ENCODE data around the gene F13B. TPM values are rescaled to one million over a fixed set of nuclear protein-coding genes. Genes with fewer than 3 reads are reported as not detected.

The F13B gene
- total RNA-seq, 1 experiment from 2014 or later, result not detected

DNA sequence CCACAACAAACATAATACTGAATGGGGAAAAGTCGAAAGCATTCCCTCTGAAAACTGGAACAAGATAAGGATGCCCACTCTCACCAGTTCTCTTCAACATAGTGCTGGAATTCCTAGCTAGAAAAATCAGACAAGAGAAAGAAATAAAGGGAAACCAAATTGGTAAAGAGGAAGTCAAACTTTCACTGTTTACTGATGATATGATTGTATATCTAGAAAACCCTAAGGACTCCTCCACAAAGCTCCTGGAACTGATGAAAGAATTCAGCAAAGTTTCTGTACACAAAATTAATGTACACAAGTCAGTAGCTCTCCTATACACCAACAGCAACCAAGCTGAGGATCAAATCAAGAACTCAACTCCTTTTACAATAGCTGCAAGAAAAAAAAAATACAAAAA lies 6.9 kb upstream of the F13B start:
- ChIA-PET CTCF (no interaction called here), POLR2A (no interaction called here), RAD21 (ENCODE audit: low non-redundant PET in 1 of 2, low total read pairs in 2 of 2, uncharacterized antibody in 2 of 2, unreplicated experiment in 2 of 2) (no interaction called here)
- no peak overlapping the region for H3K4me3 ChIP-seq (replicated peaks in 1 of 2; ENCODE audit: low read depth in 1 of 2, low read length in 2 of 2)
- no peak for TF ChIP-seq CEBPB (IDR thresholded peaks at IDR 0.05; ENCODE audit: low read depth)
- TF ChIP-seq, protein P1, sequence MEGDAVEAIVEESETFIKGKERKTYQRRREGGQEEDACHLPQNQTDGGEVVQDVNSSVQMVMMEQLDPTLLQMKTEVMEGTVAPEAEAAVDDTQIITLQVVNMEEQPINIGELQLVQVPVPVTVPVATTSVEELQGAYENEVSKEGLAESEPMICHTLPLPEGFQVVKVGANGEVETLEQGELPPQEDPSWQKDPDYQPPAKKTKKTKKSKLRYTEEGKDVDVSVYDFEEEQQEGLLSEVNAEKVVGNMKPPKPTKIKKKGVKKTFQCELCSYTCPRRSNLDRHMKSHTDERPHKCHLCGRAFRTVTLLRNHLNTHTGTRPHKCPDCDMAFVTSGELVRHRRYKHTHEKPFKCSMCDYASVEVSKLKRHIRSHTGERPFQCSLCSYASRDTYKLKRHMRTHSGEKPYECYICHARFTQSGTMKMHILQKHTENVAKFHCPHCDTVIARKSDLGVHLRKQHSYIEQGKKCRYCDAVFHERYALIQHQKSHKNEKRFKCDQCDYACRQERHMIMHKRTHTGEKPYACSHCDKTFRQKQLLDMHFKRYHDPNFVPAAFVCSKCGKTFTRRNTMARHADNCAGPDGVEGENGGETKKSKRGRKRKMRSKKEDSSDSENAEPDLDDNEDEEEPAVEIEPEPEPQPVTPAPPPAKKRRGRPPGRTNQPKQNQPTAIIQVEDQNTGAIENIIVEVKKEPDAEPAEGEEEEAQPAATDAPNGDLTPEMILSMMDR (IDR thresholded peaks at IDR 0.05 in 2 of 3, conservative IDR thresholded peaks at IDR 0.05 in 1 of 3; ENCODE audit: borderline replicate concordance in 1 of 3, insufficient read depth in 1 of 3, low read depth in 2 of 3, low read length in 2 of 3), result no peak
- TF ChIP-seq EZH2phosphoT487 (IDR thresholded peaks at IDR 0.05; ENCODE audit: borderline replicate concordance), result no peak
- TF ChIP-seq, protein P2, sequence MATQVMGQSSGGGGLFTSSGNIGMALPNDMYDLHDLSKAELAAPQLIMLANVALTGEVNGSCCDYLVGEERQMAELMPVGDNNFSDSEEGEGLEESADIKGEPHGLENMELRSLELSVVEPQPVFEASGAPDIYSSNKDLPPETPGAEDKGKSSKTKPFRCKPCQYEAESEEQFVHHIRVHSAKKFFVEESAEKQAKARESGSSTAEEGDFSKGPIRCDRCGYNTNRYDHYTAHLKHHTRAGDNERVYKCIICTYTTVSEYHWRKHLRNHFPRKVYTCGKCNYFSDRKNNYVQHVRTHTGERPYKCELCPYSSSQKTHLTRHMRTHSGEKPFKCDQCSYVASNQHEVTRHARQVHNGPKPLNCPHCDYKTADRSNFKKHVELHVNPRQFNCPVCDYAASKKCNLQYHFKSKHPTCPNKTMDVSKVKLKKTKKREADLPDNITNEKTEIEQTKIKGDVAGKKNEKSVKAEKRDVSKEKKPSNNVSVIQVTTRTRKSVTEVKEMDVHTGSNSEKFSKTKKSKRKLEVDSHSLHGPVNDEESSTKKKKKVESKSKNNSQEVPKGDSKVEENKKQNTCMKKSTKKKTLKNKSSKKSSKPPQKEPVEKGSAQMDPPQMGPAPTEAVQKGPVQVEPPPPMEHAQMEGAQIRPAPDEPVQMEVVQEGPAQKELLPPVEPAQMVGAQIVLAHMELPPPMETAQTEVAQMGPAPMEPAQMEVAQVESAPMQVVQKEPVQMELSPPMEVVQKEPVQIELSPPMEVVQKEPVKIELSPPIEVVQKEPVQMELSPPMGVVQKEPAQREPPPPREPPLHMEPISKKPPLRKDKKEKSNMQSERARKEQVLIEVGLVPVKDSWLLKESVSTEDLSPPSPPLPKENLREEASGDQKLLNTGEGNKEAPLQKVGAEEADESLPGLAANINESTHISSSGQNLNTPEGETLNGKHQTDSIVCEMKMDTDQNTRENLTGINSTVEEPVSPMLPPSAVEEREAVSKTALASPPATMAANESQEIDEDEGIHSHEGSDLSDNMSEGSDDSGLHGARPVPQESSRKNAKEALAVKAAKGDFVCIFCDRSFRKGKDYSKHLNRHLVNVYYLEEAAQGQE (IDR thresholded peaks at IDR 0.05; ENCODE audit: low read depth), result no peak
- no peak for TF ChIP-seq RAD21 (IDR thresholded peaks at IDR 0.05; ENCODE audit: low read depth)
- no peak for TF ChIP-seq SRF (IDR thresholded peaks at IDR 0.05; ENCODE audit: low read depth)
- TF ChIP-seq ZFX (IDR thresholded peaks at IDR 0.05), result no peak
- TF ChIP-seq, protein P3, sequence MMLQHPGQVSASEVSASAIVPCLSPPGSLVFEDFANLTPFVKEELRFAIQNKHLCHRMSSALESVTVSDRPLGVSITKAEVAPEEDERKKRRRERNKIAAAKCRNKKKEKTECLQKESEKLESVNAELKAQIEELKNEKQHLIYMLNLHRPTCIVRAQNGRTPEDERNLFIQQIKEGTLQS (IDR thresholded peaks at IDR 0.05), result no peak
- no peak for TF ChIP-seq EZH2 (IDR thresholded peaks at IDR 0.05)
- no peaks in the 10 kb centered on the region for H3K9me3 ChIP-seq (ENCODE audit: control insufficient read depth in 1 of 2, insufficient read depth in 1 of 2, low read depth in 1 of 2, low read length in 2 of 2)
- DNase-seq (ENCODE audit: low read depth, low spot score) (no peak), ATAC-seq (no peak)
- intact Hi-C loops (cut with micrococcal nuclease), result no loop called here
- no peak overlapping the region for H3K4me2 ChIP-seq (ENCODE audit: low read length)
- H3K36me3 ChIP-seq (ENCODE audit: control insufficient read depth in 1 of 2, insufficient read depth in 2 of 2, low read length in 2 of 2), result no peaks in the 10 kb centered on the region
- no peaks in the 10 kb centered on the region for H3K9me2 ChIP-seq (ENCODE audit: insufficient read depth)
- H3K4me1 ChIP-seq (ENCODE audit: control insufficient read depth in 1 of 2, insufficient read depth in 2 of 2, low read length in 2 of 2), result no peaks in the 10 kb centered on the region
- H3K79me2 ChIP-seq (ENCODE audit: insufficient read depth, low read length), result no peaks in the 10 kb centered on the region
- BruUV-seq (replicated peaks), result no TSS peak
- H3K9ac ChIP-seq (ENCODE audit: low read length), result no peak overlapping the region
- H2AFZ ChIP-seq (ENCODE audit: low read depth, low read length, poor library complexity, severe bottlenecking), result no peak overlapping the region
- H3K27me3 ChIP-seq (ENCODE audit: insufficient read depth, low read length), result no peaks in the 10 kb centered on the region
- H4K20me1 ChIP-seq (ENCODE audit: insufficient read depth), result no peaks in the 10 kb centered on the region
- H3K27ac ChIP-seq (ENCODE audit: low read depth, low read length), result no peak overlapping the region

All from HCT116 (cell line).